ENCODE results near the gene IGFBP7.

DNA sequence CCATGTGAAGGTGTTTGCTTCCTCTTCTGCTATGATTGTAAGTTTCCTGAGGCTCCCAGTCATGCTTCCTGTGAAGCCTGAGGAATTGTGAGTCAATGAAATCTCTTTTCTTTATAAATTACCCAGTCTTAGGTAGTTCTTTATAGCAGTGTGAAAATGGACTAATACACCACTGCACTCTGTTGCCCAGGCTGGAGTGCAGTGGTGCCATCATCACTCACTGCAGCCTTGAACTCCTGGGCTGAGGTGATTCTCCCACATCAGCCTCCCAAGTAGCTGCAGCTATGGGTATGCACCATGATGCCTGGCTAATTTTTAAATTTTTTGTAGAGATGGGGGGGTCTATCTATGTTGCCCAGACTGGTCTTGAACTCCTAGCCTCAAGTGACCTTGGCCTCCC lies 15.8 kb upstream of the IGFBP7 start:
- TF ChIP-seq, protein P1, sequence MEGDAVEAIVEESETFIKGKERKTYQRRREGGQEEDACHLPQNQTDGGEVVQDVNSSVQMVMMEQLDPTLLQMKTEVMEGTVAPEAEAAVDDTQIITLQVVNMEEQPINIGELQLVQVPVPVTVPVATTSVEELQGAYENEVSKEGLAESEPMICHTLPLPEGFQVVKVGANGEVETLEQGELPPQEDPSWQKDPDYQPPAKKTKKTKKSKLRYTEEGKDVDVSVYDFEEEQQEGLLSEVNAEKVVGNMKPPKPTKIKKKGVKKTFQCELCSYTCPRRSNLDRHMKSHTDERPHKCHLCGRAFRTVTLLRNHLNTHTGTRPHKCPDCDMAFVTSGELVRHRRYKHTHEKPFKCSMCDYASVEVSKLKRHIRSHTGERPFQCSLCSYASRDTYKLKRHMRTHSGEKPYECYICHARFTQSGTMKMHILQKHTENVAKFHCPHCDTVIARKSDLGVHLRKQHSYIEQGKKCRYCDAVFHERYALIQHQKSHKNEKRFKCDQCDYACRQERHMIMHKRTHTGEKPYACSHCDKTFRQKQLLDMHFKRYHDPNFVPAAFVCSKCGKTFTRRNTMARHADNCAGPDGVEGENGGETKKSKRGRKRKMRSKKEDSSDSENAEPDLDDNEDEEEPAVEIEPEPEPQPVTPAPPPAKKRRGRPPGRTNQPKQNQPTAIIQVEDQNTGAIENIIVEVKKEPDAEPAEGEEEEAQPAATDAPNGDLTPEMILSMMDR (IDR thresholded peaks at IDR 0.05), result no peak
- TF ChIP-seq POLR2AphosphoS5 (IDR thresholded peaks at IDR 0.05), result no peak
